NCI-H1092 treated with DMSO at 0.1 percent for 48 hours (cell line): ENCODE data around the gene ZNF883.

ENCODE experiments used
- DNase-seq: peaks from one replicate; lab custom pipeline; 2025; lab: John Stamatoyannopoulos, UW

ZNF883 gene

GRCh38 chr9:112917987-112918362 lies 94.0 kb downstream of the ZNF883 start:
- no peak for DNase-seq

- DNase-seq: no peak
Observed at GRCh38 chr9:112917047-112917986, 94.7 kb downstream of the ZNF883 start.

GRCh38 chr9:112914524-112914923 lies 97.5 kb downstream of the ZNF883 start:
- DNase-seq: no peak

- DNase-seq: no peak
Observed at GRCh38 chr9:112913326-112913725, 98.7 kb downstream of the ZNF883 start.

GRCh38 chr9:112912636-112913035 lies 99.4 kb downstream of the ZNF883 start:
- no peak for DNase-seq

GRCh38 chr9:112911736-112912135 lies 100.3 kb downstream of the ZNF883 start:
- no peak for DNase-seq
